Measurements from ENCODE around the gene SETD1B. TPM values are rescaled to one million over a fixed set of nuclear protein-coding genes. Genes with fewer than 3 reads are reported as not detected.

Gene SETD1B
- polyA plus RNA-seq, 1 donor from 2014 or later, result 2.6 TPM

DNA sequence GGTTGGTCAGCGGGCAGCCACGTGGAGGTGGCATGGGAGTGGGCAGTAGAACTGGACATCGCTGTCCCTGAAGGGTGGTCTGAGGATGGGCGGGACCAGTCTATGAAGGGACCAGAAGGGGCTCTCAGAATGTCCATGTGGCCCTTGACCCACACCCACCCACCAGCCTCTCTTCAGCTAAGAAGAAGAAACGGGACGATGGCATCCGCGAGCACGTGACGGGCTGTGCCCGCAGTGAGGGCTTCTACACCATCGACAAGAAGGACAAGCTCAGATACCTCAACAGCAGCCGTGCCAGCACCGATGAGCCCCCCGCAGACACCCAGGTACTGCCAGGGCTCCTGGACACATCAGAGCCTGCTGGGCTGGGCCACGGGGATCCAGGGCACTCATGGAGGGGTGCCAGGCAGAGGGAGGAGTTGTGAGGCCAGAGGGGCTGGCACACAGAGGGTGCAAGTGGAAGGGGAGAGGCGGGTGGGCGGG, 21.3 kb downstream of the SETD1B start:
- Histone ChIP-seq H3K79me2 (replicated peaks; ENCODE audit: insufficient read depth, low read length) (no peaks in the 10 kb centered on the region), H3K9me3 (ENCODE audit: low read length) (no peaks in the 10 kb centered on the region), H3K4me2 (ENCODE audit: low read length) (no peak overlapping the region), H2AFZ (ENCODE audit: low read depth, low read length) (no peak overlapping the region), H3F3A (ENCODE audit: insufficient read depth, low read length, poor library complexity, severe bottlenecking) (no peaks in the 10 kb centered on the region), H3K4me3 (ENCODE audit: low read length) (no peak overlapping the region), H4K20me1 (ENCODE audit: insufficient read depth) (no peaks in the 10 kb centered on the region), H3K27me3 (ENCODE audit: insufficient read depth, low read depth, low read length) (no peaks in the 10 kb centered on the region), H3K9ac (ENCODE audit: low read length) (no peak overlapping the region), H3K36me3 (ENCODE audit: insufficient read depth, low read length) (no peaks in the 10 kb centered on the region), H3K9me2 (ENCODE audit: insufficient read depth, low read length) (no peaks in the 10 kb centered on the region), H3K27ac (ENCODE audit: low read length) (no peak overlapping the region)
- no peak for TF ChIP-seq CTCF (IDR thresholded peaks at IDR 0.05; ENCODE audit: poor library complexity, severe bottlenecking)
- TF ChIP-seq SMC3 (conservative IDR thresholded peaks at IDR 0.05; ENCODE audit: poor library complexity), result no peak
- no peak for TF ChIP-seq TAF1 (IDR thresholded peaks at IDR 0.05; ENCODE audit: low read depth)
- TF ChIP-seq EZH2 (IDR thresholded peaks at IDR 0.05; ENCODE audit: borderline replicate concordance, insufficient read depth, low read length, poor library complexity, severe bottlenecking), result no peak
- no peak for TF ChIP-seq MXI1 (conservative IDR thresholded peaks at IDR 0.05; ENCODE audit: poor library complexity, severe bottlenecking)
- TF ChIP-seq EP300 (conservative IDR thresholded peaks at IDR 0.05; ENCODE audit: poor library complexity, severe bottlenecking), result no peak
- no peak for TF ChIP-seq POLR2AphosphoS5 (IDR thresholded peaks at IDR 0.05)
- TF ChIP-seq, protein P1, sequence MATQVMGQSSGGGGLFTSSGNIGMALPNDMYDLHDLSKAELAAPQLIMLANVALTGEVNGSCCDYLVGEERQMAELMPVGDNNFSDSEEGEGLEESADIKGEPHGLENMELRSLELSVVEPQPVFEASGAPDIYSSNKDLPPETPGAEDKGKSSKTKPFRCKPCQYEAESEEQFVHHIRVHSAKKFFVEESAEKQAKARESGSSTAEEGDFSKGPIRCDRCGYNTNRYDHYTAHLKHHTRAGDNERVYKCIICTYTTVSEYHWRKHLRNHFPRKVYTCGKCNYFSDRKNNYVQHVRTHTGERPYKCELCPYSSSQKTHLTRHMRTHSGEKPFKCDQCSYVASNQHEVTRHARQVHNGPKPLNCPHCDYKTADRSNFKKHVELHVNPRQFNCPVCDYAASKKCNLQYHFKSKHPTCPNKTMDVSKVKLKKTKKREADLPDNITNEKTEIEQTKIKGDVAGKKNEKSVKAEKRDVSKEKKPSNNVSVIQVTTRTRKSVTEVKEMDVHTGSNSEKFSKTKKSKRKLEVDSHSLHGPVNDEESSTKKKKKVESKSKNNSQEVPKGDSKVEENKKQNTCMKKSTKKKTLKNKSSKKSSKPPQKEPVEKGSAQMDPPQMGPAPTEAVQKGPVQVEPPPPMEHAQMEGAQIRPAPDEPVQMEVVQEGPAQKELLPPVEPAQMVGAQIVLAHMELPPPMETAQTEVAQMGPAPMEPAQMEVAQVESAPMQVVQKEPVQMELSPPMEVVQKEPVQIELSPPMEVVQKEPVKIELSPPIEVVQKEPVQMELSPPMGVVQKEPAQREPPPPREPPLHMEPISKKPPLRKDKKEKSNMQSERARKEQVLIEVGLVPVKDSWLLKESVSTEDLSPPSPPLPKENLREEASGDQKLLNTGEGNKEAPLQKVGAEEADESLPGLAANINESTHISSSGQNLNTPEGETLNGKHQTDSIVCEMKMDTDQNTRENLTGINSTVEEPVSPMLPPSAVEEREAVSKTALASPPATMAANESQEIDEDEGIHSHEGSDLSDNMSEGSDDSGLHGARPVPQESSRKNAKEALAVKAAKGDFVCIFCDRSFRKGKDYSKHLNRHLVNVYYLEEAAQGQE (IDR thresholded peaks at IDR 0.05; ENCODE audit: borderline replicate concordance), result no peak
- no peak for TF ChIP-seq RAD21 (conservative IDR thresholded peaks at IDR 0.05)

GRCh38 chr12:121826318-121827150, 22.7 kb downstream of the SETD1B start:
- Histone ChIP-seq H3K27me3 (ENCODE audit: insufficient read depth, low read depth, low read length) (no peaks in the 10 kb centered on the region), H3K79me2 (replicated peaks; ENCODE audit: insufficient read depth, low read length) (no peaks in the 10 kb centered on the region), H3K9me2 (ENCODE audit: insufficient read depth, low read length) (no peaks in the 10 kb centered on the region), H3F3A (ENCODE audit: insufficient read depth, low read length, poor library complexity, severe bottlenecking) (no peaks in the 10 kb centered on the region), H4K20me1 (ENCODE audit: insufficient read depth) (no peaks in the 10 kb centered on the region), H3K9me3 (ENCODE audit: low read length) (no peaks in the 10 kb centered on the region), H3K4me2 (ENCODE audit: low read length) (no peak overlapping the region), H3K9ac (ENCODE audit: low read length) (no peak overlapping the region), H3K4me3 (ENCODE audit: low read length) (no peak overlapping the region), H2AFZ (ENCODE audit: low read depth, low read length) (no peak overlapping the region), H3K27ac (ENCODE audit: low read length) (no peak overlapping the region), H3K36me3 (ENCODE audit: insufficient read depth, low read length) (no peaks in the 10 kb centered on the region)
- TF ChIP-seq RAD21 (conservative IDR thresholded peaks at IDR 0.05) (no peak), POLR2AphosphoS5 (IDR thresholded peaks at IDR 0.05) (no peak), TAF1 (IDR thresholded peaks at IDR 0.05; ENCODE audit: low read depth) (no peak), MXI1 (conservative IDR thresholded peaks at IDR 0.05; ENCODE audit: poor library complexity, severe bottlenecking) (no peak), SMC3 (conservative IDR thresholded peaks at IDR 0.05; ENCODE audit: poor library complexity) (no peak), EZH2 (IDR thresholded peaks at IDR 0.05; ENCODE audit: borderline replicate concordance, insufficient read depth, low read length, poor library complexity, severe bottlenecking) (no peak), CTCF (IDR thresholded peaks at IDR 0.05; ENCODE audit: poor library complexity, severe bottlenecking) (no peak), EP300 (conservative IDR thresholded peaks at IDR 0.05; ENCODE audit: poor library complexity, severe bottlenecking) (no peak)
- TF ChIP-seq, protein P1 (IDR thresholded peaks at IDR 0.05; ENCODE audit: borderline replicate concordance), result no peak

All from neural cell (in vitro differentiated cells).